GM23338 (cell line): ENCODE results near the gene ZPR1. TPM values are rescaled to one million over a fixed set of nuclear protein-coding genes. Genes with fewer than 3 reads are reported as not detected.
A peak's percentile ranks its signal among the peaks of the same experiment; 100 is the strongest.

Experiments used
- ATAC-seq: fragments of 200-7000 bp; cut with Tn5 transposase; 3 replicates; pipeline ENCODE4 v1.9.1; 2020
- DNase-seq: peaks from one replicate; pipeline ENCODE4 v3.0.0-alpha.2; 2015; ENCODE audit warnings: low spot score
- H2AFZ ChIP-seq: fragments of 200-600 bp; sonication (generic); 2 replicates; pipeline ENCODE4 v1.8.0; 2016; ENCODE audit warnings: antibody characterized with exemption, mild to moderate bottlenecking, moderate library complexity
- H3F3A ChIP-seq: fragments of 200-600 bp; sonication (generic); replicated peaks from 2 replicates; pipeline ENCODE4 v1.8.0; 2017; ENCODE audit warnings: antibody characterized with exemption, mixed run types, low read depth
- H3K27ac ChIP-seq: fragments of 200-600 bp; sonication (generic); 2 replicates; pipeline ENCODE4 v1.6.1; 2016; ENCODE audit warnings: low read depth
- H3K27me3 ChIP-seq: fragments of 200-600 bp; sonication (generic); 2 replicates; pipeline ENCODE4 v1.8.0; 2016; ENCODE audit warnings: mild to moderate bottlenecking, mixed run types, moderate library complexity; ENCODE audit not compliant: insufficient read depth
- H3K36me3 ChIP-seq: fragments of 200-600 bp; sonication (generic); 2 replicates; pipeline ENCODE4 v1.8.0; 2016; ENCODE audit warnings: mild to moderate bottlenecking; ENCODE audit not compliant: insufficient read depth
- H3K4me1 ChIP-seq: fragments of 200-600 bp; sonication (generic); 2 replicates; pipeline ENCODE4 v1.8.0; 2016; ENCODE audit warnings: mild to moderate bottlenecking, moderate library complexity; ENCODE audit not compliant: insufficient read depth
- H3K4me2 ChIP-seq: fragments of 200-600 bp; sonication (generic); 2 replicates; pipeline ENCODE4 v1.7.1; 2017; ENCODE audit warnings: mixed run types
- H3K4me3 ChIP-seq: fragments of 200-600 bp; sonication (generic); 2 replicates; pipeline ENCODE4 v1.6.1; 2016; ENCODE audit warnings: mixed run types
- H3K79me2 ChIP-seq: fragments of 200-600 bp; sonication (generic); replicated peaks from 2 replicates; pipeline ENCODE4 v1.8.0; 2017; ENCODE audit warnings: mild to moderate bottlenecking; ENCODE audit not compliant: insufficient read depth
- H3K9me2 ChIP-seq: fragments of 200-600 bp; sonication (generic); 2 replicates; pipeline ENCODE4 v1.8.0; 2017; ENCODE audit not compliant: insufficient read depth
- H4K20me1 ChIP-seq: fragments of 200-600 bp; sonication (generic); replicated peaks from 2 replicates; pipeline ENCODE4 v1.8.0; 2017; ENCODE audit warnings: mild to moderate bottlenecking; ENCODE audit not compliant: insufficient read depth
- H3K27ac Mint-ChIP-seq: 2 replicates; pipeline ENCODE4 v1.8.0; 2020; ENCODE audit warnings: inconsistent platforms, mild to moderate bottlenecking, moderate library complexity, mixed read lengths
- H3K27me3 Mint-ChIP-seq: 3 replicates; pipeline ENCODE4 v1.8.0; 2022; ENCODE audit warnings: low read depth, mild to moderate bottlenecking, moderate library complexity, mixed read lengths, inconsistent platforms; ENCODE audit not compliant: insufficient read depth, poor library complexity
- H3K36me3 Mint-ChIP-seq: 3 replicates; pipeline ENCODE4 v1.8.0; 2021; ENCODE audit warnings: low read depth, mild to moderate bottlenecking, inconsistent platforms, moderate library complexity, mixed read lengths
- H3K4me1 Mint-ChIP-seq: 3 replicates; pipeline ENCODE4 v1.8.0; 2020; ENCODE audit warnings: mild to moderate bottlenecking, inconsistent platforms, mixed read lengths
- H3K4me3 Mint-ChIP-seq: 3 replicates; pipeline ENCODE4 v1.8.0; 2021; ENCODE audit warnings: moderate library complexity, mild to moderate bottlenecking, inconsistent platforms, mixed read lengths
- H3K9me3 Mint-ChIP-seq: 3 replicates; pipeline ENCODE4 v1.8.0; 2020; ENCODE audit warnings: moderate library complexity, mild to moderate bottlenecking, inconsistent platforms, mixed read lengths
- CREB1 ChIP-seq: fragments of 250-450 bp; sonication (Bioruptor Pico); IDR thresholded peaks from 2 replicates; pipeline ENCODE4 v1.5.0; 2020; ENCODE audit warnings: low read depth, mild to moderate bottlenecking, moderate library complexity
- ETS1 ChIP-seq: IDR thresholded peaks from 2 replicates; pipeline ENCODE4 v1.6.1; 2016; ENCODE audit warnings: antibody characterized with exemption
- EZH2 ChIP-seq: fragments of 200-600 bp; sonication (generic); IDR thresholded peaks from one replicate; pipeline ENCODE4 v1.8.0; 2017; ENCODE audit warnings: antibody characterized with exemption, mild to moderate bottlenecking, low read depth; ENCODE audit not compliant: unreplicated experiment
- EZH2phosphoT487 ChIP-seq: fragments of 200-600 bp; sonication (generic); IDR thresholded peaks from one replicate; pipeline ENCODE4 v1.8.1; 2018; ENCODE audit warnings: antibody characterized with exemption; ENCODE audit not compliant: unreplicated experiment
- JUNB ChIP-seq: IDR thresholded peaks from one replicate; pipeline ENCODE4 v1.6.1; 2016; ENCODE audit warnings: antibody characterized with exemption; ENCODE audit not compliant: unreplicated experiment
- NANOG ChIP-seq: IDR thresholded peaks from 2 replicates; pipeline ENCODE4 v1.6.1; 2016; ENCODE audit warnings: antibody characterized with exemption, borderline replicate concordance
- POLR2AphosphoS5 ChIP-seq: IDR thresholded peaks from 2 replicates; pipeline ENCODE4 v1.6.1; 2016; ENCODE audit warnings: antibody characterized with exemption, low read depth
- REST ChIP-seq: IDR thresholded peaks from one replicate; pipeline ENCODE4 v1.6.1; 2018; ENCODE audit warnings: antibody characterized with exemption; ENCODE audit not compliant: unreplicated experiment
- STAT1 ChIP-seq: IDR thresholded peaks from one replicate; pipeline ENCODE4 v1.6.1; 2016; ENCODE audit warnings: antibody characterized with exemption; ENCODE audit not compliant: unreplicated experiment
- ZNF114 ChIP-seq: fragments of 250-450 bp; sonication (Bioruptor Pico); IDR thresholded peaks from 2 replicates; pipeline ENCODE4 v1.5.0; 2020; ENCODE audit warnings: mild to moderate bottlenecking, moderate library complexity
- ZNF331 ChIP-seq: fragments of 250-450 bp; sonication (Bioruptor Pico); IDR thresholded peaks from 2 replicates; pipeline ENCODE4 v1.5.0; 2020; ENCODE audit warnings: low read depth, mild to moderate bottlenecking, moderate library complexity
- polyA plus RNA-seq: library from polyadenylated mRNA; unstranded; fragments of >200 nt; fragmentation: Nextera tagmentation; extraction: Ambion mirVana; gene quantifications from 2 replicates; pipeline ENCODE4 v1.2.1, GENCODE V29; 2016
- total RNA-seq: library from RNA; depleted of rRNA; stranded (reverse); fragments of >200 nt; shearing (Covaris generic); gene quantifications from 2 replicates; pipeline ENCODE4 v1.2.3, GENCODE V29; 2014

ZPR1 gene
- total and polyA plus RNA-seq, 2 experiments from 2014 or later, result 55.4 to 96.7 TPM

- no peak for TF ChIP-seq CREB1 (CRISPR knock-in tag)
- TF ChIP-seq EZH2phosphoT487, result no peak
- TF ChIP-seq EZH2, result no peak
- TF ChIP-seq ETS1, result no peak
- TF ChIP-seq NANOG, result no peak
- no peak for TF ChIP-seq ZNF114 (CRISPR knock-in tag)
These were observed 8.7 kb upstream of the ZPR1 start (continued) for GRCh38 chr11:116796548-116796947.

GRCh38 chr11:116794851-116795250 lies 7.0 kb upstream of the ZPR1 start:
- no peaks in the 10 kb centered on the region for H3K36me3 Mint-ChIP-seq
- Histone ChIP-seq H3K9me2 (peaks cover 6% of the 10 kb centered on the region; the same call in 1 of the 2 replicates), H3K4me2 (no peak overlapping the region), H3F3A (no peaks in the 10 kb centered on the region), H3K27me3 (no peaks in the 10 kb centered on the region), H3K36me3 (no peaks in the 10 kb centered on the region), H2AFZ (no peak overlapping the region), H3K4me1 (no peaks in the 10 kb centered on the region; the same call in 1 of the 2 replicates), H3K4me3 (no peak overlapping the region), H4K20me1 (no peaks in the 10 kb centered on the region), H3K79me2 (no peaks in the 10 kb centered on the region), H3K27ac (no peak overlapping the region)
- TF ChIP-seq CREB1 (CRISPR knock-in tag), result no peak
- TF ChIP-seq STAT1, result no peak
- no peak for TF ChIP-seq REST
- TF ChIP-seq ZNF114 (CRISPR knock-in tag), result no peak
- H3K27ac Mint-ChIP-seq, result no peak overlapping the region
- ATAC-seq, result no peak
- no peak overlapping the region for H3K4me3 Mint-ChIP-seq
- peaks cover 5% of the 10 kb centered on the region for H3K27me3 Mint-ChIP-seq
- peaks cover 12% of the 10 kb centered on the region for H3K4me1 Mint-ChIP-seq
- DNase-seq, result no peak
- no peaks in the 10 kb centered on the region for H3K9me3 Mint-ChIP-seq

GRCh38 chr11:116793772-116794097 lies 5.9 kb upstream of the ZPR1 start:
- Mint-ChIP-seq H3K4me1 (peaks cover 14% of the 10 kb centered on the region), H3K4me3 (no peak overlapping the region), H3K27me3 (peaks cover 9% of the 10 kb centered on the region), H3K27ac (no peak overlapping the region), H3K36me3 (no peaks in the 10 kb centered on the region), H3K9me3 (no peaks in the 10 kb centered on the region)
- Histone ChIP-seq H3K4me2 (no peak overlapping the region), H3K36me3 (no peaks in the 10 kb centered on the region), H3K27ac (no peak overlapping the region), H3K4me3 (no peak overlapping the region), H3K9me2 (peaks cover 6% of the 10 kb centered on the region; the same call in 1 of the 2 replicates), H2AFZ (0 out of 2 replicates have a peak overlapping the region, but pooled peaks have one; percentile 52), H3K27me3 (no peaks in the 10 kb centered on the region), H4K20me1 (no peaks in the 10 kb centered on the region), H3F3A (no peaks in the 10 kb centered on the region), H3K4me1 (no peaks in the 10 kb centered on the region; the same call in 1 of the 2 replicates), H3K79me2 (no peaks in the 10 kb centered on the region)
- no peak for TF ChIP-seq POLR2AphosphoS5
- TF ChIP-seq JUNB, result no peak
- no peak for TF ChIP-seq EZH2phosphoT487
- TF ChIP-seq STAT1, result no peak
- TF ChIP-seq REST, result no peak
- no peak for TF ChIP-seq NANOG
- no peak for TF ChIP-seq ETS1
- no peak for TF ChIP-seq CREB1 (CRISPR knock-in tag)
- TF ChIP-seq ZNF331 (CRISPR knock-in tag), result no peak
- no peak for TF ChIP-seq ZNF114 (CRISPR knock-in tag)
- DNase-seq (no peak), ATAC-seq (no peak)
